GM12878 (cell line): ENCODE results near the gene SIGMAR1. TPM values are rescaled to one million over a fixed set of nuclear protein-coding genes. Genes with fewer than 3 reads are reported as not detected.
A peak's percentile ranks its signal among the peaks of the same experiment; 100 is the strongest.

Experiments used
- ATAC-seq: fragments of 200-7000 bp; cut with Tn5 transposase; 3 replicates; pipeline ENCODE4 v1.9.1; 2020; ENCODE audit warnings: mild to moderate bottlenecking, moderate library complexity
- BruUV-seq: library from RNA; stranded (reverse); fragments of 400-500 nt; replicated peaks from 2 replicates; lab custom pipeline; 2021; lab: Mats Ljungman, UMichigan
- CTCF ChIA-PET: fragments of 300-600 bp; sonication (Branson Sonifier 250); formaldehyde crosslinking; extraction: SDS; loops from one replicate; lab custom pipeline; 2021; ENCODE audit warnings: inconsistent platforms; lab: Yijun Ruan, JAX
- POLR2A ChIA-PET: fragments of 350-600 bp; formaldehyde crosslinking; extraction: SDS; loops from one replicate; lab custom pipeline; 2021; ENCODE audit warnings: inconsistent platforms; lab: Charles Lee
- RAD21 ChIA-PET: fragments of 300-600 bp; sonication (Branson Sonifier 250); formaldehyde crosslinking; loops from one replicate; lab custom pipeline; 2023; ENCODE audit warnings: antibody characterized with exemption; ENCODE audit not compliant: unreplicated experiment; lab: Charles Lee
- SMC1A ChIA-PET: fragments of 300-600 bp; sonication (Branson Sonifier 250); formaldehyde crosslinking; loops from one replicate; lab custom pipeline; 2023; ENCODE audit not compliant: unreplicated experiment, uncharacterized antibody; lab: Charles Lee
- DNase-seq: peaks from one replicate; pipeline ENCODE4 v3.0.0-alpha.2; 2011; ENCODE audit warnings: low read depth, low spot score
- FAIRE-seq: peaks from 3 replicates; lab custom pipeline; 2011; peaks lifted over from hg19 to GRCh38; lab: Jason Lieb, UNC
- H2AFZ ChIP-seq: 2 replicates; pipeline ENCODE4 v1.6.0; 2011; ENCODE audit warnings: low read depth, low read length, control low read depth; ENCODE audit not compliant: control insufficient read depth
- H3K27ac ChIP-seq: 2 replicates; pipeline ENCODE4 v1.5.1; 2011; ENCODE audit warnings: control low read depth; ENCODE audit not compliant: control insufficient read depth, insufficient read depth
- H3K27me3 ChIP-seq, 2 experiments: replicated peaks in 1 of 2; 2 replicates each; pipeline versions ENCODE4 v1.6.0 to v1.6.1; 2011; ENCODE audit warnings: low read length in 1 of 2; ENCODE audit not compliant: control insufficient read depth in 2 of 2, insufficient read depth in 2 of 2
- H3K36me3 ChIP-seq, 2 experiments: 2 replicates each; pipeline ENCODE4 v1.5.1; 2011; ENCODE audit warnings: low read length in 1 of 2; ENCODE audit not compliant: control insufficient read depth in 2 of 2, insufficient read depth in 2 of 2
- H3K4me1 ChIP-seq: 2 replicates; pipeline ENCODE4 v1.6.1; 2011; ENCODE audit warnings: mild to moderate bottlenecking, low read length, moderate library complexity, mixed read lengths; ENCODE audit not compliant: control insufficient read depth, insufficient read depth
- H3K4me2 ChIP-seq: 2 replicates; pipeline ENCODE4 v1.6.0; 2011; ENCODE audit warnings: control low read depth; ENCODE audit not compliant: control insufficient read depth, insufficient read depth
- H3K4me3 ChIP-seq: fragments of 200-600 bp; sonication (generic); 2 replicates; pipeline ENCODE4 v1.5.1; 2016
- H3K79me2 ChIP-seq: 2 replicates; pipeline ENCODE4 v1.6.0; 2011; ENCODE audit warnings: low read length; ENCODE audit not compliant: control insufficient read depth, insufficient read depth
- H3K9ac ChIP-seq: 2 replicates; pipeline ENCODE4 v1.8.0; 2011; ENCODE audit warnings: low read length, control low read depth, mixed read lengths; ENCODE audit not compliant: control insufficient read depth, insufficient read depth
- H3K9me3 ChIP-seq: replicated peaks from 3 replicates; pipeline ENCODE4 v1.5.1; 2011; ENCODE audit warnings: mild to moderate bottlenecking, low read length; ENCODE audit not compliant: control insufficient read depth, insufficient read depth
- H4K20me1 ChIP-seq: 2 replicates; pipeline ENCODE4 v1.6.0; 2011; ENCODE audit not compliant: control insufficient read depth, insufficient read depth
- EZH2 ChIP-seq: IDR thresholded peaks from 2 replicates; pipeline ENCODE4 v1.6.1; 2012; ENCODE audit warnings: low read depth, mild to moderate bottlenecking, control low read depth, inconsistent platforms, low read length, borderline replicate concordance; ENCODE audit not compliant: control insufficient read depth
- IKZF1 ChIP-seq: fragments of 450-650 bp; conservative IDR thresholded peaks from 2 replicates; pipeline ENCODE4 v1.6.1; 2017; ENCODE audit warnings: antibody characterized with exemption, mild to moderate bottlenecking
- MTA3 ChIP-seq: IDR thresholded peaks from 2 replicates; pipeline ENCODE4 v1.6.1; 2012; ENCODE audit warnings: low read length, inconsistent platforms, borderline replicate concordance
- MYB ChIP-seq: fragments of 150-350 bp; IDR thresholded peaks from 2 replicates; pipeline ENCODE4 v1.6.1; 2014; ENCODE audit warnings: mild to moderate bottlenecking, low read depth, low read length, borderline replicate concordance
- NKRF ChIP-seq: fragments of 450-650 bp; conservative IDR thresholded peaks from 2 replicates; pipeline ENCODE4 v1.6.1; 2017; ENCODE audit warnings: mild to moderate bottlenecking, moderate library complexity
- PKNOX1 ChIP-seq: fragments of 450-650 bp; IDR thresholded peaks from 2 replicates; pipeline ENCODE4 v1.6.1; 2016; ENCODE audit warnings: mild to moderate bottlenecking
- STAT1 ChIP-seq: fragments of 450-650 bp; conservative IDR thresholded peaks from 2 replicates; pipeline ENCODE4 v1.6.1; 2014; ENCODE audit warnings: antibody characterized with exemption, mild to moderate bottlenecking
- SUZ12 ChIP-seq: fragments of 200-600 bp; sonication (generic); IDR thresholded peaks from one replicate; pipeline ENCODE4 v1.6.1; 2018; ENCODE audit warnings: antibody characterized with exemption, mild to moderate bottlenecking; ENCODE audit not compliant: unreplicated experiment
- ZNF217 ChIP-seq: fragments of 450-650 bp; IDR thresholded peaks from 2 replicates; pipeline ENCODE4 v1.6.1; 2017; ENCODE audit warnings: antibody characterized with exemption, mild to moderate bottlenecking
- WGBS: methylation state at CpG from one replicate; pipeline ENCODE4 v1.1.6; 2016; ENCODE audit warnings: low lambda C conversion rate; ENCODE audit not compliant: insufficient replicate concordance, insufficient coverage; ENCODE audit errors: missing lambda C conversion rate; 5-methylcytosine and 5-hydroxymethylcytosine counted together
- in situ Hi-C: fragments of 300-500 bp; cut with MboI; formaldehyde crosslinking; loops from 9 replicates; pipeline ENCODE4 v1.14.3; 2018; ENCODE audit warnings: mixed read lengths
- intact Hi-C: fragments of 100-400 bp; cut with micrococcal nuclease; formaldehyde crosslinking; loops from one replicate; pipeline ENCODE4 v1.14.2; 2022; ENCODE audit not compliant: unreplicated experiment
- polyA plus RNA-seq, 11 experiments: library from polyadenylated mRNA; depleted of rRNA in 4 of 11; unstranded in 6 of 11; stranded (reverse) in 5 of 11; fragments of >200 nt; fragmentation: Nextera tagmentation in 4 of 11; fragmentation: Illumina TruSeq in 1 of 11; extraction: Ambion mirVana in 4 of 11; extraction: Trizol in 1 of 11; gene quantifications; 1 replicate in 1 of 11; 2 replicates in 10 of 11; pipeline versions ENCODE4 v1.2.1 to v1.2.3, GENCODE V29; 2011 to 2016; ENCODE audit warnings: inconsistent platforms in 2 of 11, missing spikeins in 2 of 11, low read depth in 1 of 11
- total RNA-seq, 4 experiments: library from RNA; depleted of rRNA in 3 of 4; stranded (reverse); fragments of >200 nt in 3 of 4; fragmentation: Illumina TruSeq in 1 of 4; extraction: Trizol in 1 of 4; gene quantifications; 2 replicates each; pipeline versions ENCODE4 v1.2.1 to v1.2.3, GENCODE V29; 2013 to 2021
- TF ChIP-seq, protein P1 (sequence below): IDR thresholded peaks from 2 replicates; pipeline ENCODE4 v1.6.1; 2012; ENCODE audit warnings: low read depth, low read length, improper control_type of control experiment

The SIGMAR1 gene
- total and polyA plus RNA-seq, 10 of the 15 experiments (the other 5 are each of a cell fraction or from before 2014, with no cell fraction given), result 7.1 to 133 (median 69.5) TPM

GRCh38 chr9:34627716-34628655 is 9.6 kb downstream of the SIGMAR1 start:
- Histone ChIP-seq H3K9me3 (no peaks in the 10 kb centered on the region), H2AFZ (no peak overlapping the region), H3K27me3 (peaks cover 14 to 22% of the 10 kb centered on the region in 2 experiments), H3K27ac (no peak overlapping the region), H4K20me1 (no peaks in the 10 kb centered on the region; the same call in 1 of the 2 replicates), H3K79me2 (no peaks in the 10 kb centered on the region), H3K36me3 (no peaks in the 10 kb centered on the region)
- no peak for ATAC-seq
- intact Hi-C loops, result no loop called here
- CTCF ChIA-PET, result no interaction called here
- POLR2A ChIA-PET, result no interaction called here
- no peak for DNase-seq
- peak; percentile 35 for TF ChIP-seq SUZ12
- TF ChIP-seq STAT1, result no peak
- 0 out of 2 replicates have a peak, but pooled peaks have one; percentile 19 for TF ChIP-seq EZH2
- TF ChIP-seq, all 136 proteins: peak for 2
- Histone ChIP-seq H3K4me2 (0 out of 2 replicates have a peak overlapping the region, but pooled peaks have one; percentile 71), H3K4me3 (no peak overlapping the region; the same call in 1 of the 2 replicates), H3K4me1 (peaks cover 4% of the 10 kb centered on the region; the same call in 1 of the 2 replicates), H3K9ac (no peak overlapping the region)
- 18% methylated on average over 20 of the region's 20 CpGs for WGBS
- no peak for FAIRE-seq
- ChIA-PET SMC1A (interaction anchor here (0.6 kb wide), 1 partner anchor 10 kb away, joined by 3 read pairs; no protein-coding TSS in a partner anchor), RAD21 (no interaction called here)
- no TSS peak for BruUV-seq
- in situ Hi-C loops, result no loop called here

- POLR2A ChIA-PET, result interaction anchor here (1.5 kb wide), 1 partner anchor 13 kb away, joined by 3 read pairs; the partner anchor contains the start of gene SIGMAR1
- Histone ChIP-seq H3K27ac (no peak overlapping the region), H4K20me1 (no peaks in the 10 kb centered on the region; the same call in 1 of the 2 replicates), H3K36me3 (no peaks in the 10 kb centered on the region), H3K79me2 (no peaks in the 10 kb centered on the region), H3K9me3 (no peaks in the 10 kb centered on the region; the same call in 2 of the 3 replicates), H3K9ac (no peak overlapping the region), H3K27me3 (peaks cover 12 to 26% of the 10 kb centered on the region in 2 experiments), H3K4me2 (no peak overlapping the region), H3K4me1 (peaks cover 4% of the 10 kb centered on the region; the same call in 1 of the 2 replicates), H3K4me3 (no peak overlapping the region), H2AFZ (no peak overlapping the region)
- BruUV-seq, result no TSS peak
- RAD21 ChIA-PET, result interaction anchor here (1.4 kb wide), 1 partner anchor 18 kb away, joined by 3 read pairs; no protein-coding TSS in a partner anchor
- FAIRE-seq (no peak), ATAC-seq (no peak), DNase-seq (no peak)
- SMC1A ChIA-PET, result interaction anchor here (0.8 to 1.0 kb wide), 2 partner anchors 9 to 19 kb away, joined by 3 to 4 read pairs; no protein-coding TSS in a partner anchor
- WGBS, result 40% methylated on average over 3 of the region's 3 CpGs
- CTCF ChIA-PET, result interaction anchor here (1.0 to 1.8 kb wide), 4 partner anchors 9 to 221 kb away, joined by 3 to 11 read pairs (median 3); no protein-coding TSS in a partner anchor
- in situ Hi-C loops, result no loop called here
- intact Hi-C loops, result no loop called here
- TF ChIP-seq NKRF (no peak), PKNOX1 (no peak), MTA3 (no peak), ZNF217 (no peak), IKZF1 (no peak), MYB (no peak)
- TF ChIP-seq, protein P1, sequence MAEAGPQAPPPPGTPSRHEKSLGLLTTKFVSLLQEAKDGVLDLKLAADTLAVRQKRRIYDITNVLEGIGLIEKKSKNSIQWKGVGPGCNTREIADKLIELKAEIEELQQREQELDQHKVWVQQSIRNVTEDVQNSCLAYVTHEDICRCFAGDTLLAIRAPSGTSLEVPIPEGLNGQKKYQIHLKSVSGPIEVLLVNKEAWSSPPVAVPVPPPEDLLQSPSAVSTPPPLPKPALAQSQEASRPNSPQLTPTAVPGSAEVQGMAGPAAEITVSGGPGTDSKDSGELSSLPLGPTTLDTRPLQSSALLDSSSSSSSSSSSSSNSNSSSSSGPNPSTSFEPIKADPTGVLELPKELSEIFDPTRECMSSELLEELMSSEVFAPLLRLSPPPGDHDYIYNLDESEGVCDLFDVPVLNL, result no peak
These were observed 12.5 kb downstream of the SIGMAR1 start for GRCh38 chr9:34625186-34625486.
